ENCODE data around the gene MAST4. TPM values are rescaled to one million over a fixed set of nuclear protein-coding genes. Genes with fewer than 3 reads are reported as not detected.

MAST4 gene
- total and polyA plus RNA-seq, 2 of the 13 experiments (the other 11 are each of a cell fraction or from before 2014, with no cell fraction given) = 3.4 to 3.7 TPM

DNA sequence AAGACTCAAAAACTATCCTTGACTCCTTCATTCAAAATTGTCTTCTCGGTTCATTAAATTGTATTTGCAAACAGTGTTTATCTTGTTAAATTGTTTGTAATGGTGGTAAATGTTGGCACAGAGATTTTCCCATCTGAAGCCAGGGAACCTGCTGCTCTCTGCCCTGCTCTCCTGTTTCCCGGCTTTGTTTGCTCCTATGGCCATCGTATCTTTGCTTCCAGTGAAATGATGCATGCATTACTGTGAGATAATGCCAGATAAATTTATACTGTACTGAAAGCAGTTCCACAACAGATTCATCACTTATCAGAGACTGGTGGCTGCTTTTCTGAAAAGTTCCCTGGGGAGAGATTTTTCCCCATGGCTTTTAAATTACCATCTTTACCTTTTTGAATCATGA is 519.1 kb downstream of the MAST4 start (continued):
- TF ChIP-seq CERS6 (CRISPR knock-in tag; IDR thresholded peaks at IDR 0.05) (no peak), ARNTL (CRISPR knock-in tag; IDR thresholded peaks at IDR 0.05) (no peak), ZGPAT (CRISPR knock-in tag; IDR thresholded peaks at IDR 0.05) (no peak), ZNF782 (CRISPR knock-in tag; IDR thresholded peaks at IDR 0.05; ENCODE audit: borderline replicate concordance) (no peak), TBX2 (CRISPR knock-in tag; IDR thresholded peaks at IDR 0.05; ENCODE audit: borderline replicate concordance) (no peak), SOX13 (IDR thresholded peaks at IDR 0.05) (no peak), SOX13 (CRISPR knock-in tag; conservative IDR thresholded peaks at IDR 0.05 in 1 of 2, IDR thresholded peaks at IDR 0.05 in 1 of 2) (no peak), SP4 (CRISPR knock-in tag; IDR thresholded peaks at IDR 0.05) (no peak)
- TF ChIP-seq, protein P1, sequence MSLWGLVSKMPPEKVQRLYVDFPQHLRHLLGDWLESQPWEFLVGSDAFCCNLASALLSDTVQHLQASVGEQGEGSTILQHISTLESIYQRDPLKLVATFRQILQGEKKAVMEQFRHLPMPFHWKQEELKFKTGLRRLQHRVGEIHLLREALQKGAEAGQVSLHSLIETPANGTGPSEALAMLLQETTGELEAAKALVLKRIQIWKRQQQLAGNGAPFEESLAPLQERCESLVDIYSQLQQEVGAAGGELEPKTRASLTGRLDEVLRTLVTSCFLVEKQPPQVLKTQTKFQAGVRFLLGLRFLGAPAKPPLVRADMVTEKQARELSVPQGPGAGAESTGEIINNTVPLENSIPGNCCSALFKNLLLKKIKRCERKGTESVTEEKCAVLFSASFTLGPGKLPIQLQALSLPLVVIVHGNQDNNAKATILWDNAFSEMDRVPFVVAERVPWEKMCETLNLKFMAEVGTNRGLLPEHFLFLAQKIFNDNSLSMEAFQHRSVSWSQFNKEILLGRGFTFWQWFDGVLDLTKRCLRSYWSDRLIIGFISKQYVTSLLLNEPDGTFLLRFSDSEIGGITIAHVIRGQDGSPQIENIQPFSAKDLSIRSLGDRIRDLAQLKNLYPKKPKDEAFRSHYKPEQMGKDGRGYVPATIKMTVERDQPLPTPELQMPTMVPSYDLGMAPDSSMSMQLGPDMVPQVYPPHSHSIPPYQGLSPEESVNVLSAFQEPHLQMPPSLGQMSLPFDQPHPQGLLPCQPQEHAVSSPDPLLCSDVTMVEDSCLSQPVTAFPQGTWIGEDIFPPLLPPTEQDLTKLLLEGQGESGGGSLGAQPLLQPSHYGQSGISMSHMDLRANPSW (CRISPR knock-in tag; IDR thresholded peaks at IDR 0.05; ENCODE audit: borderline replicate concordance) = no peak

All from HepG2 (cell line).